OCI-LY3 (cell line): ENCODE data around the gene BAIAP2.

ENCODE experiments used
- H2AFZ ChIP-seq: fragments of 200-600, 300-600 bp; shearing (Covaris generic); 2 replicates; pipeline ENCODE4 v1.6.0; 2014; ENCODE audit warnings: antibody characterized with exemption, low read depth, low read length
- H3K27ac ChIP-seq: fragments of 200-600, 300-600 bp; sonication (generic); 2 replicates; pipeline ENCODE4 v1.5.1; 2014; ENCODE audit warnings: mild to moderate bottlenecking, low read length, moderate library complexity, mixed read lengths
- H3K27me3 ChIP-seq: fragments of 200-600, 300-600 bp; sonication (generic); 2 replicates; pipeline ENCODE4 v1.6.1; 2014; ENCODE audit warnings: low read depth, low read length, mixed read lengths
- H3K36me3 ChIP-seq: fragments of 200-600, 300-600 bp; sonication (generic); replicated peaks from 2 replicates; pipeline ENCODE3; 2014; ENCODE audit warnings: low read depth, low read length, mixed read lengths
- H3K4me1 ChIP-seq: fragments of 300-600, 200-600 bp; sonication (generic); 2 replicates; pipeline ENCODE4 v1.6.1; 2014; ENCODE audit warnings: low read length, mixed read lengths
- H3K4me2 ChIP-seq: fragments of 200-600, 300-600 bp; sonication (generic); 2 replicates; pipeline ENCODE4 v1.6.1; 2014; ENCODE audit warnings: low read length, mixed read lengths
- H3K4me3 ChIP-seq: fragments of 300-600, 200-600 bp; sonication (generic); 2 replicates; pipeline ENCODE4 v1.5.1; 2014; ENCODE audit warnings: antibody characterized with exemption, mild to moderate bottlenecking, low read length, moderate library complexity
- H3K79me2 ChIP-seq: fragments of 300-600, 200-600 bp; shearing (Covaris generic); 2 replicates; pipeline ENCODE4 v1.6.1; 2014; ENCODE audit warnings: mild to moderate bottlenecking, low read length, mixed read lengths
- H3K9ac ChIP-seq: fragments of 300-600, 200-600 bp; shearing (Covaris generic); 2 replicates; pipeline ENCODE4 v1.6.0; 2014; ENCODE audit warnings: mild to moderate bottlenecking, low read length, moderate library complexity
- H3K9me3 ChIP-seq: fragments of 200-600, 300-600 bp; shearing (Covaris generic); 2 replicates; pipeline ENCODE4 v1.6.1; 2014; ENCODE audit warnings: low read length, mixed read lengths; ENCODE audit not compliant: insufficient read depth
- H4K20me1 ChIP-seq: fragments of 200-600, 300-600 bp; sonication (generic); 2 replicates; pipeline ENCODE4 v1.6.1; 2016; ENCODE audit warnings: low read length, mixed read lengths; ENCODE audit not compliant: insufficient read depth
- EZH2phosphoT487 ChIP-seq: fragments of 200-600 bp; shearing (Covaris generic); IDR thresholded peaks from 2 replicates; pipeline ENCODE4 v1.6.1; 2018; ENCODE audit warnings: antibody characterized with exemption, mixed run types, low read depth
- TF ChIP-seq, protein P1 (sequence below): fragments of 200-600, 300-600 bp; sonication (generic); IDR thresholded peaks from 2 replicates; pipeline ENCODE4 v1.5.1; 2014; ENCODE audit warnings: antibody characterized with exemption, low read length, low read depth

BAIAP2 gene

DNA sequence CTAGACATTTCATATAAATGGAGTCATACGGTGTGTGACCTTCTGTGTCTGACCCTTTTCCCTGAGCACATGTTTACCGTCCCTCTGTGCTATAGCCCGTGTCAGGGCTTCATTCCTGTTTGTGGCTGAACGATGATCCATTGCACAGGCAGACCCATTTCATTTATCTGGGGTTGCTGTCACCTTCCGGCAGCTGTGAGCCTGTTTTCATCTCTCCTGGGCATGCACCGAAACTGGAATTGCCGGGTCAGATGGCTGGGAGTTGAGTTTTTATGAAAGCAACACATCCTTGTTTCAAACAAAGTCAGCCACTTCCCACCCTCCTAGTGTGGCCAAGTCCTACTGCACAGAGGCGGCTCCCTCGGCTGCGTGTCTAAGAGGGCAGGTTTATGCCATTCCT is 25.5 kb downstream of the BAIAP2 start:
- Histone ChIP-seq H2AFZ (no peak overlapping the region), H3K27ac (no peak overlapping the region), H4K20me1 (no peaks in the 10 kb centered on the region), H3K36me3 (no peaks in the 10 kb centered on the region), H3K4me1 (no peaks in the 10 kb centered on the region), H3K4me3 (no peak overlapping the region), H3K9ac (no peak overlapping the region), H3K79me2 (no peaks in the 10 kb centered on the region), H3K27me3 (peaks cover 5% of the 10 kb centered on the region), H3K9me3 (no peaks in the 10 kb centered on the region), H3K4me2 (no peak overlapping the region)
- TF ChIP-seq, protein P1, sequence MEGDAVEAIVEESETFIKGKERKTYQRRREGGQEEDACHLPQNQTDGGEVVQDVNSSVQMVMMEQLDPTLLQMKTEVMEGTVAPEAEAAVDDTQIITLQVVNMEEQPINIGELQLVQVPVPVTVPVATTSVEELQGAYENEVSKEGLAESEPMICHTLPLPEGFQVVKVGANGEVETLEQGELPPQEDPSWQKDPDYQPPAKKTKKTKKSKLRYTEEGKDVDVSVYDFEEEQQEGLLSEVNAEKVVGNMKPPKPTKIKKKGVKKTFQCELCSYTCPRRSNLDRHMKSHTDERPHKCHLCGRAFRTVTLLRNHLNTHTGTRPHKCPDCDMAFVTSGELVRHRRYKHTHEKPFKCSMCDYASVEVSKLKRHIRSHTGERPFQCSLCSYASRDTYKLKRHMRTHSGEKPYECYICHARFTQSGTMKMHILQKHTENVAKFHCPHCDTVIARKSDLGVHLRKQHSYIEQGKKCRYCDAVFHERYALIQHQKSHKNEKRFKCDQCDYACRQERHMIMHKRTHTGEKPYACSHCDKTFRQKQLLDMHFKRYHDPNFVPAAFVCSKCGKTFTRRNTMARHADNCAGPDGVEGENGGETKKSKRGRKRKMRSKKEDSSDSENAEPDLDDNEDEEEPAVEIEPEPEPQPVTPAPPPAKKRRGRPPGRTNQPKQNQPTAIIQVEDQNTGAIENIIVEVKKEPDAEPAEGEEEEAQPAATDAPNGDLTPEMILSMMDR, result no peak
- no peak for TF ChIP-seq EZH2phosphoT487

DNA sequence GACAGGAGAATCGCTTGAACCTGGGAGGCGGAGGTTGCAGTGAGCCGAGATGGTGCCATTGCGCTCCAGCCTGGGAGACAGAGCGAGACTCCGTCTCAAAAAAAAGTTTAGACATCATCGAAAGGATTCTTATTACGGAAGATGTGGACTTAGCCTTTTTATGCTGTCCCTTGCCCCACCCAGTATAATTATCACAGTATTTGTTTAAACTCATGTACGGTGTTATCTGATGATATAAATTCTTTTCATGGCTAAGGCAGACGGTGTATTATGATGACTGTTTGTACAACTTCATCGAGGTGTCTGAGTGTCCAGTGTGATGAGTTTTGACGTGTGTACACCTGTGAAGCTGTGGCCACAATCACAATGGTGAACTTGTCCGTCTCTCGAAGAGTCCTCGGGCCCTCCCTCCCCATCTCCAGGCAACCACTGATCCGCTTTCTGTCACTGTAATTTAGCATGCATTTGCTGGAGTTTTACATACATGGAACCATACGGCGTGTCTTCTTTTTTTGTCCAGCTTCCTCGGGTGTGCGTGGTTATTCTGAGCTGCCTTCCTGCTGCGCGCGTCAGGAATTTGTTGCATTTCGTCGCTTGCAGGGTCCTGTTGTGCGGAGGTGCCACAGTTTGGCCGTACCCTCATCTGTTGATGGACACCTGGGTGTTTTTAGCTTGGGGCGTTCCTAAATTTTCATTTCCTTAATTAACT is 26.2 kb downstream of the BAIAP2 start:
- TF ChIP-seq EZH2phosphoT487, result no peak
- TF ChIP-seq, protein P1, result no peak
- no peaks in the 10 kb centered on the region for H3K9me3 ChIP-seq
- H3K4me1 ChIP-seq, result no peaks in the 10 kb centered on the region
- no peak overlapping the region for H3K9ac ChIP-seq
- H3K4me3 ChIP-seq, result no peak overlapping the region
- no peaks in the 10 kb centered on the region for H3K36me3 ChIP-seq
- no peaks in the 10 kb centered on the region for H4K20me1 ChIP-seq
- H3K27ac ChIP-seq, result no peak overlapping the region
- H2AFZ ChIP-seq, result no peak overlapping the region
- no peak overlapping the region for H3K4me2 ChIP-seq
- peaks cover 5% of the 10 kb centered on the region for H3K27me3 ChIP-seq
- H3K79me2 ChIP-seq, result no peaks in the 10 kb centered on the region

DNA sequence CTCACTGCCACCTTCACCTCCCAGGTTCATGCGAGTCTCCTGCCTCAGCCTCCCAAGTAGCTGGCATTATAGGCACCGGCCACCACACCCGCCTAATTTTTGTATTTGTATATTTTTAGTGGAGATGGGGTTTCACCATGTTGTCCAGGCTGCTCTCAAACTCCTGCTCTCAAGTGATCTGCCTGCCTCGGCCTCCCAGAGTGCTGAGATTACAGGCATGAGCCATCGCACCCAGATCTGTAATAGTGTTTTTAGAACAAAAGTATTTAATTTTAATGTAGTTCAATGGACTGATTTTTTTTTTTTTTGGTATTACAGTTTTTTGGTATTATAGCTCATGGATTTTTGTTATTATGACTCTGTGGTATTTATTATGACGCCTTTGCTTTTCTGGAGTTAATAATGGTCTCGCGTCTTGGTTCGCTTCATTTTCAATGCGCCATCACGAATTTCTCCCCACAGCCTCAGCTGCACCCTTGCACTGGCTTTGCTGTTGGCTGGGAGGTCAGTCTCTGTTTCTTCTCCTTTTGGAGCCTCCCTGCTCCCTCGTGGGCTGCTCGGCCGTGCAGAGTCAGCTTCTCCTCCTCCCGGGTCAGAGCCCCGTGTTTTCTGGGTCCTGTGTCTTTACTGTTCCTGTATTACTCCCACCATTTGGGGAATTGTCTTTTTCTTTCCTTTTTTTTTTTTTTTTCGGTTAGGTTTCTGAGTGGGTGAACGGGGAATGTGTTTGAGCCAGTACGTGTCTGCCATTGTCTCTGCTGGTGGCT is 27.2 kb downstream of the BAIAP2 start:
- Histone ChIP-seq H3K9me3 (no peaks in the 10 kb centered on the region), H3K27ac (no peak overlapping the region), H3K36me3 (no peaks in the 10 kb centered on the region), H3K79me2 (no peaks in the 10 kb centered on the region), H2AFZ (no peak overlapping the region), H4K20me1 (no peaks in the 10 kb centered on the region), H3K4me1 (no peaks in the 10 kb centered on the region), H3K4me3 (no peak overlapping the region), H3K4me2 (no peak overlapping the region), H3K27me3 (peaks cover 5% of the 10 kb centered on the region), H3K9ac (no peak overlapping the region)
- TF ChIP-seq, protein P1, result no peak
- TF ChIP-seq EZH2phosphoT487, result no peak
